ENCODE data around the gene RCN1.
"Not testable (repeated sequence)": the region's sequence is repeated elsewhere in the genome, so short reads cannot be mapped to it uniquely, and the experiment has no call there.

RCN1 gene

DNA sequence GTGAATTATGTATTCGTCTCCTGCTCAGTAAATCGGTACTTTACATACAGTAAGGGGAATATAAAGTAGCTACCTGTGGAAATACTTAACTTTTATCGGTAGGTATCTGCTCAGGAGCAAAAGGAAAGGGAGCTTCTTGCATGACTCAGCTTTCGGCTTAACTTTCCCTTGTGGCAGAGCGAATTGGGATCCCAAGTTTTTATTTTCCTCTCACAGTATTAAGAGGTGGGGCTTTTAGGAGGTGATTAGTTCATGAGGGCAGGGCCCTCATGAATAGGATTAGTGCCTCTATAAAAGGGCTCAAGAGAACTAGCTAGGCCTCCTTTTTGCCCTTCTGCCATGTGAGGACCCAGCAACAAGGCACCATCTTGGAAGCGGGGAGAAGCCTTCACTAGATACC is 18.7 kb downstream of the RCN1 start:
- no peak for DNase-seq (ENCODE audit: low read depth in 2 of 3, low spot score in 1 of 3)

DNA sequence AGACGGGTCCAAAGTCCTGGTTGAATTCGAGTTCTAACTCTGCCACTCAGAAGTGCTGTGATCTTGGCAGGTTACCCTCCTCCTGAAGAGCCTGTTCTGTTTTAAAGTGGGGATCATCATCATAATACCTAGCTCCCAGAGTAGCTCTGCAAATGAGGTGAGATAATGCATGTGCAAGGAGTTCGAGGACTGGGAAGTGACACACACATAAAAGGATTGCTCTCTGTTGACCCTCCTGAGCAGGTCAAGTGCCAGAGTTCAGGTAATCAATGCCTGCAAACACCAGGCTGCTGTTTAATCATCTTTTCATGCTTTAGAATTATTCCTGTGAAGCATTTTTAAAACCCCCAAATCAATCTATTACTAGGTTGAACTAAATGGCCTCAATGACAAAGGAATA is 19.9 kb downstream of the RCN1 start:
- no peak for DNase-seq (ENCODE audit: low read depth in 2 of 3, low spot score in 1 of 3)

- no peak for DNase-seq (ENCODE audit: low read depth in 2 of 3, low spot score in 1 of 3)
Measured at GRCh38 chr11:32113200-32113919, 22.5 kb downstream of the RCN1 start.

- DNase-seq (ENCODE audit: low read depth in 2 of 3, low spot score in 1 of 3), result no peak
Measured at GRCh38 chr11:32113920-32114203, 23.0 kb downstream of the RCN1 start.

DNA sequence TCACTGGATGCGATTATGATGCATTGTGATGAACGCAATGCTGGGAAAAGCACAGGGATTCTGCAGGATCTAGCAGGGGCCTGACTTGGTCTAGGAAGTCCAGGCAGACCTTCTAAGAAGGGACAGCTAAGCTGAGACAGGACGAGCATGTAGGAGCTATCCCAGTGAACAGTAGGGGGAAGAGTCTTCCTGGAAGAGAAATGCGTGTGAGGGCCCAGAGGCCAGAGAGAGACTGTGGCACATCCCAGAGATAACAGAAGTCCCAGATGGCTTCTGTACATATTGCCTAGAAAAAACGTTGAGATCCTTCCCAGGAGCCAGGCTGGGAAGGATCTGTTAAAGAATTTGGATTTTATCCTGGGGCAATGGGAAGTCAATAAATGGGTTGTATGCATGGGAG is 24.6 kb downstream of the RCN1 start:
- no peak for DNase-seq (ENCODE audit: low read depth in 2 of 3, low spot score in 1 of 3)

DNA sequence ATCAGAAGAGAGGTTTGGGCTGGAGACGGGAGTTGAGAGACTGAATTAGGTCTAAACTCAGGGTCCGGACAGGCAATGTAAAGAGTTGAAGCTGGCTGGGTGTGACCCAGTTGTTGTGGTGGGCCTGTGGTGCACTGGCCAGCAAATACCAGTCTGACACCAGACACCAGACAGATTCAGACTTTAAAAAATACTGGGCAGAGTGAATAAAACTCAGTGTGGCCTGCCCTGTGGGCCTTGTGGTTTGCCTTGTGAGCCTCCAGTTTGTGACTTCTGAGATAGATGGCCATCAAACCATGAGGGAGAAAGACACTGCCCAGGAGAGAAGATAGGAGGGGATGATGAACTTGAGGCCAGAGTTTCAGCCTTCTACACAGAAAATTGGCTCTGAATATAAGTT is 25.8 kb downstream of the RCN1 start:
- DNase-seq (ENCODE audit: low read depth in 2 of 3, low spot score in 1 of 3), result no peak

- no peak for DNase-seq (ENCODE audit: low read depth in 2 of 3, low spot score in 1 of 3)
Measured at GRCh38 chr11:32118025-32118974, 27.4 kb downstream of the RCN1 start.

- DNase-seq (ENCODE audit: low read depth in 2 of 3, low spot score in 1 of 3), result not testable (repeated sequence)
Measured at GRCh38 chr11:32119139-32119538, 28.3 kb downstream of the RCN1 start.

DNA sequence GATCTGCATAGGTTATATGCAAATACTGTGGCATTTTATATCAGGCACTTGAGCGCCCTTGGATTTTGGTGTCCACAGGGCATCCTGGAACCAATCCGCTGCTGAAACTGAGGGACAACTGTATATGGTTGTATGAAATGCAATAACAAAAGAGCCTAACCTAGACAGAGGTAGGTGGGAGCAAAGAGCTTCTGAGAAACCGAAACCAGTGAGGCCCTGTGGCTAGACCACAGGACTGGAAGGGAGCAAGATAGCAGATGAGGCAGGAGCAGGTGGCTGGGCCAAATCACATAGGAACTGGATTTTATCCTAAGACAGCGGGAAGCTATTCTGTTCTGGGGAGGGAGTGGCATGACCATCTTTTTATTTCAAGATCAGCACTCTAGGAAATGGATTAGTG is 30.1 kb downstream of the RCN1 start:
- no peak for DNase-seq (ENCODE audit: low read depth in 2 of 3, low spot score in 1 of 3)

DNA sequence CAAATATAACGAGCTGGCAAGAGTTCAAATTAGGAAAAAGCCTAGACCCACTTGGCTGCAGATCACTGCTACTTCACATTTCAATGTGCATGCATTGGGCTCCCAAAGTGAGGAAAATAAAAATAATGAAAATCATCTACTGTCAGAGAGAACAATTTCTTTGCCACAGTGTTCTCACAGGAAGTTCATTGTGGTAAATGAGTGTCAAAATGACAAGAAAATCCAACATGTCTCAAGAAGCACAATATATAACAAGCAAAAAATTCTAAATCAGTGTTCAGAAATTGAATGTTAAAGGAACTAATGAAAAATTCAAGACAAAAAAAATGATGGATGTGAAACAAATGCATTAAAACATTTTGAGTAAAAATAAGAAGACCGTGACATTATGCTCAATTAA is 31.3 kb downstream of the RCN1 start:
- DNase-seq (ENCODE audit: low read depth in 2 of 3, low spot score in 1 of 3), result no peak

GRCh38 chr11:32131321-32131720 is 40.4 kb downstream of the RCN1 start:
- DNase-seq (ENCODE audit: low read depth in 2 of 3, low spot score in 1 of 3), result no peak

- DNase-seq (ENCODE audit: low read depth in 2 of 3, low spot score in 1 of 3), result no peak
Measured at GRCh38 chr11:32136657-32137056, 45.8 kb downstream of the RCN1 start.

DNA sequence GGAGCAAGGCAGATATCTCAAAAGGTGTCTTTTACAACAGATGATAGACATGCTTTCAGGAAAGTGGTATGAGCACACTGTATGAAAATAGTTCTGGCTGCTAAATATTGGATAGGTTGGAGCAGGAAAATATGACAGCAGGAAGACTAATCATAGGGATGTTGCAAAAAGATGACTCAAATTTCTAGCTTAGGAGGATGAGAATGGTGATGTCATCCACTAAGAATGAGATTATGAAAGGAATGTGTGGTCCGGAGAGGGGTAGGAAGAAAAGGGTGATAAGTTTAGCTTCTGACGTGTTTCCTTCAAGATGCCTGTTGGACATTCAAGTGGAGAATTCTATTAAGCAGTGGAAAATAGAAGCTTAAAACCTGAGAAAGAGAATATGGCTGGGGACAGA is 46.4 kb downstream of the RCN1 start:
- no peak for DNase-seq (ENCODE audit: low read depth in 2 of 3, low spot score in 1 of 3)

GRCh38 chr11:32137869-32138268 is 47.0 kb downstream of the RCN1 start:
- no peak for DNase-seq (ENCODE audit: low read depth in 2 of 3, low spot score in 1 of 3)

DNA sequence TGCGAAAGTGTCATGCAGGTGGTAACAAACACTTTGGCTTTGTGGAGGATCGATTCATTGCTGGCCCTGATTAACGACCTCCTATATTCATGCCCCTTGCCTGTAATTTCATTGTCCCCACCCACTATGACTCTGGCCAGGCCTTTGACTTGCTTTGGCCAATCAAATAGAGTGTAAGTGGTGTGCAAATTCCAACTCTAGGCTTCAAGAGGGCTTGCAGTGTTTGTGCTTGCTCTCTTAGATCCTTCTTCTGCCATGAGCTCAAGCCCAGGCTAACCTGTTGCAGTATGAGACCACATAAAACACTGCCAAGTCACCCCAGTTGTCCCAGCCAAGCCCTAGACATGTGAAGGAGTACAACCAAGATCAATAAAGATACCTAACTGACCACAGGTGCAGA is 48.0 kb downstream of the RCN1 start:
- no peak for DNase-seq (ENCODE audit: low read depth in 2 of 3, low spot score in 1 of 3)

GRCh38 chr11:32139896-32140520 is 49.1 kb downstream of the RCN1 start:
- DNase-seq (ENCODE audit: low read depth in 2 of 3, low spot score in 1 of 3), result no peak

DNA sequence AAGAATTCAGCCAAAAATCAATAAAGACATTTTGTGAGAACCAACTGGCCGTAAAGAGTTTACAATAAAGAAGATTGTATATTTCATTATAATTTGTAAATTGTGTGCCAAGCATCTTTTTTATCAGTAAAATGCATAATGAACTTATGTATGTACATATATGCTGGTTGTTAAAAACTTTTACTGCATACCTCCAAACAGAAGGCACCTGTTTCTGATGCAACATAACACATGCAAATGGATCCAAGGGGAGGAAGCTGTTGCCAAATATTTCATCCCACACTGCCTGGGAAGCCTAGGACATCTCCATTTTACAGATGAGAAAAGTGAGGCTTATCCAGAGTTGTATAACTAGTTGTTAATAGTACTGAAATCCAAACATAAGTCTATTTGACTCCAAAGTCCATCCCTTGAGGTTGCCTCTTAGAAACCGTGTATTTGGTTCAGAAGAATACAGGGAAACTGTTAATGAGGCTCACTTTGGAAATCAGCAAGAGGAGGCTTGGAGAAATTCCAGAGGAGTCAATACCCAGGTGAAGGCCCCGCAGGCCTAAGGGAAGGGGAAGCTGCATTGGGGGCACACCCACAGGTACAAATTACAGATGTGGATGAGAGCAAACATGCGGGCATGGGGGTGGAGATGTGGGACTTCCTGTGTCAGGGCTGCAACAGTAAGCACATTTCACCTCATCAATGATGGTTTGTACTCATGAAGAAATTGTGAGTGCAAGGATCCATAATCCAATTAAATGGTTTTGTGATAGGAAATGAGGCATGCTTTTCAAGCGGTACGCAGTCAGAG is 51.1 kb downstream of the RCN1 start:
- no peak for DNase-seq (ENCODE audit: low read depth in 2 of 3, low spot score in 1 of 3)

DNA sequence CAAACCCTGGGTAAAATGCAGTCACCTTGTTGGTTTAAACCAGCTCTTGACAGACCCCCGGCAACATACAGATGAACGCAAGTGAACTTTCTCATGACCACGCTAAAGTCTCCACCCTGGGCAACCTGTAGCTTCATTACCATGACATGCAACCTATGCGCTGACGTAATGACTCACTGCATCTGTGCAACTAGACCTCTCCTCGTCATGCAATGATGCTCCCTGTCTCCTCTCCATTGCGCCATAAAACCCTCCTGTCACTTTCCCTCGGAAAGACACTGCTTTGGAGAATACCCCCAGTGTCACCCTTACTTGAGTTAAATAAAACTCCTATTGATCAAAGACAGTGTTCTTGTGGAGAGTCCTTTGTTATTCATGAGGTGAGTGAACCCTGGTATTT is 52.5 kb downstream of the RCN1 start:
- no peak for DNase-seq (ENCODE audit: low read depth in 2 of 3, low spot score in 1 of 3)

DNA sequence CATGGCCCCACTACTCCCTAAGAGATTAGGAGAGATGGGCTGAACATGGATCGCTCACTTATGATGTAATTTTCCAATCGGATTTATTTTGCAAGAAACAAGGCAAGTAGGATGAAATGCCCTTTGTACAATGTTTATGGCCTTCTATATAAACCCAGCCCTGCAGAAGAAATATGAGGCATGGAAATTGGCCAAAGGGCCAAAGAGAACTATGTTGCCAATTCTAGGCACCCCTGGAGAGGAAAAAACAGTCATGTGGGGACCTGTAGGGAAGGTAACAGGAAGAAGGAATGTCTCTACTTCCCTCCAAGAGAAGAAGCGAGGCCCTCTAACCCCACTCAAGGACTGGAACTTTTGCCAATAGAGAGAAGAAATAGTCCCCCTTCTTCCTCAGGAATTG is 54.4 kb downstream of the RCN1 start:
- no peak for DNase-seq (ENCODE audit: low read depth in 2 of 3, low spot score in 1 of 3)

DNA sequence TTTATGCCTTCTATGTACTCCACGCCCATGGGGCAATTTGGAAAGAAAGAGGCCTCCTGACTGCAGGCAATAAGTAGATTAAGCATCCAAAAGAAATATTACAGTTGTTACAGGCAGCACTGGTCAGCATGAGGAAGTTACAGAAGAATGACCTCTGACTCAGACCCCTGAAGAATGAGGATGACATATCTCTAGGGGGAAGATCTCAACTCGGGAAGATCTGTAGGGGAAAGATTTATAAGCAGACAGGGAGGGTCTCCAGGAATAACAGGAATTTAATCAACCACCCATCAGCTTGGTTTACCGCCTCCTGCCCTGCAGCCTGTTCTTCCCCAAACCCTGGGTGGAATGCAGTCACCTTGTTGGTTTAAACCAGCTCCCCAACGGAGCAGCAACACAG is 58.0 kb downstream of the RCN1 start:
- no peak for DNase-seq (ENCODE audit: low read depth in 2 of 3, low spot score in 1 of 3)

- DNase-seq (ENCODE audit: low read depth in 2 of 3, low spot score in 1 of 3), result no peak
Measured at GRCh38 chr11:32149748-32150147, 58.9 kb downstream of the RCN1 start.

All from stimulated activated CD4-positive, alpha-beta T cell treated with anti-CD3 and anti-CD28 coated beads, Interleukin-12 subunit alpha, Interleukin-12 subunit beta, amount 100 ng/mL, for 48 hours (primary cell).